Measurements from ENCODE around the gene LMTK3. TPM values are rescaled to one million over a fixed set of nuclear protein-coding genes. Genes with fewer than 3 reads are reported as not detected.
A peak's percentile ranks its signal among the peaks of the same experiment; 100 is the strongest.

LMTK3 gene
- total RNA-seq, 2 experiments from 2014 or later, result 3.8 to 5.4 TPM

DNA sequence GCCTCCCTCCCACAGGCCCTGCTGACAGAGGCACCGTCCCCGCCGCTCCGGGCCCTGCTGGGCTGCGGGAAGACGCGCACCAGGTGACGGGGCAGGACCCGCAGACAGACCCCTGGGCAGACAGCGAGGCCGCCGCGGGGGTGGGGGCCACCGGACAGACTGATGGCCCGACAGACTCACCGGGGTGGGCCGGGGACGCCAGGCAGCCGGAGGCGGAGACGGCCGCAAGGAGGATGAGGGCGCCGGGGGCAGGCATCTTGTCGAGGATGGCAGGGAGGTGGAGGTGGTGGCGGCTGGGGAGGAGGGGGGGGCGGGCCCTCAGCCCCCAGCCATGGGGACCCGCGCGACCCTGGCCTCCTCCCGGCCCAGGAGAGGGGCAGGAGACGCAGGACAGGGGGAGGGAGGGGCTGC is 309 bp downstream of the LMTK3 start:
- POLR2A ChIA-PET, result no interaction called here

DNA sequence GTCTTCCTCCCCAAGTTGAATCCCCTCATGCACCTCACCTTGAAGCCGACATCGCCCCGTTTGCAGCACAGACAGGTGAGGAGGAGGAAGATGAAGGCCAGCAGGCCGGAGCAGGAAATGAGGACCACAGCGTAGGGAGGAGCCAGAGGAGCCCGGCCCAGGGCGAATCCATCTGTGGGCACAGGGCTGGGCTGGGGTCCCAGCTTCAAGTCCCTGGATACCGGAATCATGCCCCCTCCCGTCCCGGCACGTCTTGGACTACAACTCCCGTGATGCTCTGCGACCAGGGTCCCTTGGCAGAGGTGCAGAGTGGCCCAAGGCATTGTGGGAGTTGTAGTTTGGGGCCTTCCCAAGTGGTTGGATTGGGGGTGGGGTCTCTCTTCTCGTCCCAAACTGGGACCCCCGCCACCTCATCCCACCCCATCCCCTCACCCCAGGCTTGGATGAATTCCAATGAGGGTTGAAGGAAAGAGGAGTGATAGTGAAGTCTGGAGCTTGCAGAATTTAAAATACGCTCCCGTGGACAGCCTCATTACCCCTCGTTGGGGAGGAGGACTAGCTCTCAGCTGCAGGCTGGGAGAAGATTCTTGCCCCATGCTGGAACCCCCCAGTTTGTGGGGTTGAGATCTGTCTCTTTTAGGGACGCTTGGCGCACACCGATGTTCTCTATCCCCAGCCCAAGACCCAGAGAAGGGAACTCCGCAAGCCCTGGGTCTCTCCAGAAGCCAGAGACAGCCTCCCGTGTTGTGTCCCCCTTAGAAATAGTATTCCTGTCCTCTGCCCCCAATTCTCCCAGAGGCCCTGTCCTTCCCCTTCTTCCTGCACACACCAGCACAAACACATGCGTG is 990 bp downstream of the LMTK3 start:
- Mint-ChIP-seq H3K27me3 (no peaks in the 10 kb centered on the region), H3K4me1 (peaks cover 19% of the 10 kb centered on the region), H3K9me3 (no peaks in the 10 kb centered on the region), H3K36me3 (ENCODE audit: low read depth) (no peaks in the 10 kb centered on the region), H3K4me3 (peak overlapping the region; percentile 74), H3K27ac (peak overlapping the region; percentile 3)
- ChIA-PET CTCF (interaction anchor here (5.3 to 8.0 kb wide), 2 partner anchors 76 to 99 kb away, joined by 41 to 197 read pairs; no protein-coding TSS in a partner anchor), POLR2A (no interaction called here)
- peak; percentile 81 for DNase-seq

More for the DNA sequence above, 309 bp downstream of the LMTK3 start:
- CTCF ChIA-PET, result interaction anchor here (8.0 kb wide), 1 partner anchor 76 kb away, joined by 197 read pairs; no protein-coding TSS in a partner anchor
- H3K4me1 Mint-ChIP-seq, result peaks cover 19% of the 10 kb centered on the region
- no peak overlapping the region for H3K27ac Mint-ChIP-seq
- no peaks in the 10 kb centered on the region for H3K27me3 Mint-ChIP-seq
- H3K4me3 Mint-ChIP-seq, result peak overlapping the region; percentile 74
- H3K9me3 Mint-ChIP-seq, result no peaks in the 10 kb centered on the region
- no peaks in the 10 kb centered on the region for H3K36me3 Mint-ChIP-seq (ENCODE audit: low read depth)
- DNase-seq, result peak; percentile 30

DNA sequence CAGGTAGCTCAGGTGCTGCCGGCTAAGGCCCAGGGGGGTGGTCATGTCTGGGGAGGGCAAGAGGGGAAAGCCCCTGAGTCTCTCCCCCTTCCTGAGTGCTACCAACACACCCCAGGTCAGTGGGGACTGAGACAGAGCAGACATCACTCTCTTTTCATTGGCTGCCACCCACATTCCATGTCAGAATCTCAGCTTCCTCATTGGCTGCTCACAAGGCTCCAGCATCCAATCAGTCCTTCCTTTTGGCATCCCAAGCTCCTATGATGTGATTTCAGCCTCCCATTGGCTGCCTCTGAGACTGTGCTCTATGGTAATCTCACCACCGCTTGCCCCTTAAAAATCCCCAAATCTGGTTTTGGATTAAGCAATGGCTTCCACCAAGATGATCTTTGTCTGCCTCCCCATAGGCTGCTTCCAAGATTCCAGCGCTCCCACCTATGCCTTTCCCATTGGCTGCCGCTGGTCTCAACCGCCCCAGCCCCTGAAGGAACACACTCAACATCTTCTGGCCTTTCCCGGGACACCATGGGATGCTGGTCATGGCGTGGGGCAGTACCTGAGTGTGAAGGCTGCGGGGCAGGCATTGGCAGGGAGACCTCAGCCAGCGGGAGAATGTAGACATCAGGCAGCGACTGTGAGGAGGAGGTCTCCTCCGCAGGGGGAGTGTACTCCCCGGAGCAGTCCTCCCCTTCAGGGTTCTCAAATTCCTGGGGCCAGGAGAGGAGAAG is 2.0 kb downstream of the LMTK3 start:
- no peaks in the 10 kb centered on the region for H3K36me3 Mint-ChIP-seq (ENCODE audit: low read depth)
- DNase-seq, result no peak
- H3K27me3 Mint-ChIP-seq, result no peaks in the 10 kb centered on the region
- no peak overlapping the region for H3K4me3 Mint-ChIP-seq
- ChIA-PET CTCF (interaction anchor here (1.4 to 8.0 kb wide), 3 partner anchors 77 to 100 kb away, joined by 3 to 197 read pairs (median 41); no protein-coding TSS in a partner anchor), POLR2A (no interaction called here)
- no peak overlapping the region for H3K27ac Mint-ChIP-seq
- H3K9me3 Mint-ChIP-seq, result no peaks in the 10 kb centered on the region
- H3K4me1 Mint-ChIP-seq, result peaks cover 19% of the 10 kb centered on the region

DNA sequence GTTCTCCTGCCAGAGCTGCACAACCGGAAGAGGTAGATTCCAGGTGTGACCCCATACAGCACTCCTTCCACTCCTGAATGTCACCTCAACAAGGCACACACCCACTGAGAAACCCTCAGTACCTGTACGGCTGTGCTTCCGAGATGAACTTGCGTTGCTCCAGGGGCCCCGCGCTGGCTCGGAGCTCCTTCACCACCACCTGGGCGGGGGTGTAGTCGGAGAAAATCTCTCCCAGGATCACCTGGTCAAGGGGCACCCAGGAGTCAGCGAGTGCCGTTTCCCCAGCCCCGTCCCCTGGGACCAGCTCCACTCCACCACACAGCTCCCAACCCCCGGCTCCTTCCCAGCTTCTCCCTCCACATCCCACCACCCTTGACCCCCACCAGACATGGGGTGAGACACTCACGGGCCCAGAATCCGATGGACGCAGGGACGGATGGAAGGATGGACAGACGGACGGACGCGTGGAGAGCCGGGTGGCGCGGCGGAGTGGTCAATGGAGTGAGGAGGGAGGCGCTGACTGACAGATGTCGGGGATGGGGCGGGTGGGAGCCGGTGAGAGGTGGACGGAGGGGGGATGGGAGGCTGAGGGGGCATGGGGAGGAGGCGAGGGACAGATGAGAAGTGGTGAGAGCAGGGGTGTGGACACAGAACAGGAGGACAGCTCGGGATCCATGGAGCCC is 2.8 kb downstream of the LMTK3 start:
- CTCF ChIA-PET, result interaction anchor here (1.4 to 8.0 kb wide), 5 partner anchors 16 to 101 kb away, joined by 3 to 197 read pairs (median 7); no protein-coding TSS in a partner anchor
- no peak for DNase-seq
- POLR2A ChIA-PET, result no interaction called here
- Mint-ChIP-seq H3K36me3 (ENCODE audit: low read depth) (no peaks in the 10 kb centered on the region), H3K27me3 (no peaks in the 10 kb centered on the region), H3K4me1 (peaks cover 14% of the 10 kb centered on the region), H3K27ac (no peak overlapping the region), H3K4me3 (no peak overlapping the region), H3K9me3 (no peaks in the 10 kb centered on the region)

DNA sequence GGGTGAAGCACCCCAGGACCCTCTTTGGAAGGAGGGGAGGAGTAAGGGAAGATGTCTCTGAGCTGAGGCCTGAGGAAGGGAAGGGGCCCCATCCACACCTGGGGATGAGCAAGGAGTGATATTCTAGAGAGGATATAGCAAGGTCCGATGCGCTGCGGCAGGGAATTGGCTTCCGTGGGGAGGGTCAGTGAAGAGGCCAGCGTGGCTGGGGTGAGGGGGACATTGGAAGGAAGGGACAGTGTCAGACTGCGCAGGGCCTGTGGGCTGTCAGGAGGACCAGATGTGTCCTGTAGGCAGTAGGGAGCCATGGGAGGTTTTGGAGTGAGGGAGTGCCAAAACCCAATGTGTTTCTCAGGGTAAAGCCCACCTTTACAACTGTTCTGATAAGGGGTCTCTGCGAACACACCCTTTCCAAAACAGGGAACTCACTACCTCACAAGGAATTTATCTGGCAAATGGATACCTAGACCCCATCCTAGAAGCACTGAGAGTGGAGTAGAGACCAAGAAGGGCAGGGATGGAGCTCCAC is 3.7 kb downstream of the LMTK3 start:
- POLR2A ChIA-PET, result no interaction called here
- H3K27me3 Mint-ChIP-seq, result peaks cover 4% of the 10 kb centered on the region

DNA sequence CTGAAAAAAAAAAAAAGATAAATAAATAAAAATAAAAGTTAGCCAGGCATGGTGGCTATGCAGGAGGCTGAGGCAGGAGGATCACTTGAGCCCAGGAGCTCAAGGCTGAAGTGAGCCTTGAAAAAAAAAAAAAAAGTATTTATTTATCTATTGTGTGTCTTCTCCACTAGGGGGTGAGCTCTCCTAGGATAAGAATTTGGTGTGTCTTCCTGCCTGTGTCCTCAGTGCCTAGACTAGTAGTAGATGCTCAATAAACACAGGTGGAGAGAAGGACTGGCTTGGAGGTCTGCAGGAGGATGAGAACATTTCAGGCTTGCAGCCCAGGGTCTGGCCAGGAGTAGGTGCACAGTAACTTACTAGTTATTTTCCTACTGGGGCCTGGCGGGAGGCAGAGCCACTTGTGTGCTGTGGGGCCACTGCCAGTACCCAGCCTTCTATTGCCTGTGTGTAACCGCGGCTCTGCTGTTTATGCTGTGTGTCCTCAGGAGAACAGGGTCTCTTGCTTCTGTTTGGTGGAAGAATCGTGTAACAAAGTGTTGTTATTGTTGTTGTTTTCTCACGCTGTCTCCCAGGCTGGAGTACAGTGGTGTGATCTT is 5.4 kb downstream of the LMTK3 start:
- H3K27ac Mint-ChIP-seq, result no peak overlapping the region
- H3K4me3 Mint-ChIP-seq, result no peak overlapping the region
- ChIA-PET POLR2A (interaction anchor here (0.9 to 1.0 kb wide), 2 partner anchors 83 to 103 kb away, joined by 3 read pairs; no protein-coding TSS in a partner anchor), CTCF (interaction anchor here (0.6 to 8.0 kb wide), 31 partner anchors 10 to 369 kb away, joined by 3 to 197 read pairs (median 4); partner anchors contain the start of gene TMEM143)
- peaks cover 4% of the 10 kb centered on the region for H3K27me3 Mint-ChIP-seq
- H3K36me3 Mint-ChIP-seq (ENCODE audit: low read depth), result no peaks in the 10 kb centered on the region
- DNase-seq, result no peak
- no peaks in the 10 kb centered on the region for H3K9me3 Mint-ChIP-seq
- H3K4me1 Mint-ChIP-seq, result peaks cover 20% of the 10 kb centered on the region

More for the DNA sequence above, 3.7 kb downstream of the LMTK3 start:
- H3K27ac Mint-ChIP-seq, result no peak overlapping the region
- CTCF ChIA-PET, result interaction anchor here (0.9 to 8.0 kb wide), 6 partner anchors 9 to 101 kb away, joined by 3 to 197 read pairs (median 5); no protein-coding TSS in a partner anchor
- H3K4me1 Mint-ChIP-seq, result peaks cover 15% of the 10 kb centered on the region
- H3K4me3 Mint-ChIP-seq, result no peak overlapping the region
- DNase-seq, result no peak
- H3K9me3 Mint-ChIP-seq, result no peaks in the 10 kb centered on the region
- H3K36me3 Mint-ChIP-seq (ENCODE audit: low read depth), result no peaks in the 10 kb centered on the region

DNA sequence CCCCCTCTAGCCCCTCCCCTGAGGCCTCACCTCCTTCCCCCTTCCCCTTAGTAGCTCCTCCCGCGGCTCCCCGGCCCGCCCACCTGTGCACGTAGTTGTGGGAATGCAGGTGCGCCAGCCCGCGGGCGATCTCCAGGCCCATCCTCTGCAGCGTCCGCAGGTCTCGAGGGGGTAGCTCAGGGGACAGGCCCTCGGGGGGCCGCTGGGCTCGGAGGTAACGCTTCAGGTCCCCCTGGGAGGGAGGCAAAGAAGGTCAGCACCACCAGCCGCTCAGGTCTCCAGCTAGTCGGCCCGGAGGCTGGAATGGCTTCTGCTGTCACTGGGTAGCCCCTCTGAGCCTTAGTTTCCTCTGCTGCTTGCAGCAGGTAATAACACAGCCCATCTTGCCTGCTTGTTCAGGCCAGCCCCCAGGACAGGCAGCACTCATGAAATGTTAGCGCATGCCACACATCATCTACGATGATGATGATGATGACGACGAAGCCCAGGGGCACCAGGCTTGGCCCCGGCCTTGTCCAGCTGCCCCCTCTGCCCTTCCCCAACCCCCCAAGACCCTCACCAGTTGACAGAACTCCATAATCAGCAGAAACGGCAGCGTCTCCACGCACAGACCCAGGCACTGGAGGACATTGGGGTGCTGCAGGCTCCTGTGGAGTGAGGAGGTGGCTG is 9.2 kb downstream of the LMTK3 start:
- H3K36me3 Mint-ChIP-seq (ENCODE audit: low read depth), result no peaks in the 10 kb centered on the region
- peaks cover 12% of the 10 kb centered on the region for H3K27me3 Mint-ChIP-seq
- H3K27ac Mint-ChIP-seq, result no peak overlapping the region
- no peaks in the 10 kb centered on the region for H3K9me3 Mint-ChIP-seq
- POLR2A ChIA-PET, result interaction anchor here (0.8 to 1.0 kb wide), 2 partner anchors 9 to 82 kb away, joined by 3 to 5 read pairs; no protein-coding TSS in a partner anchor
- peaks cover 19% of the 10 kb centered on the region for H3K4me1 Mint-ChIP-seq
- CTCF ChIA-PET, result interaction anchor here (0.5 to 1.2 kb wide), 3 partner anchors 82 to 766 kb away, joined by 3 to 10 read pairs (median 3); no protein-coding TSS in a partner anchor
- no peak overlapping the region for H3K4me3 Mint-ChIP-seq
- no peak for DNase-seq

DNA sequence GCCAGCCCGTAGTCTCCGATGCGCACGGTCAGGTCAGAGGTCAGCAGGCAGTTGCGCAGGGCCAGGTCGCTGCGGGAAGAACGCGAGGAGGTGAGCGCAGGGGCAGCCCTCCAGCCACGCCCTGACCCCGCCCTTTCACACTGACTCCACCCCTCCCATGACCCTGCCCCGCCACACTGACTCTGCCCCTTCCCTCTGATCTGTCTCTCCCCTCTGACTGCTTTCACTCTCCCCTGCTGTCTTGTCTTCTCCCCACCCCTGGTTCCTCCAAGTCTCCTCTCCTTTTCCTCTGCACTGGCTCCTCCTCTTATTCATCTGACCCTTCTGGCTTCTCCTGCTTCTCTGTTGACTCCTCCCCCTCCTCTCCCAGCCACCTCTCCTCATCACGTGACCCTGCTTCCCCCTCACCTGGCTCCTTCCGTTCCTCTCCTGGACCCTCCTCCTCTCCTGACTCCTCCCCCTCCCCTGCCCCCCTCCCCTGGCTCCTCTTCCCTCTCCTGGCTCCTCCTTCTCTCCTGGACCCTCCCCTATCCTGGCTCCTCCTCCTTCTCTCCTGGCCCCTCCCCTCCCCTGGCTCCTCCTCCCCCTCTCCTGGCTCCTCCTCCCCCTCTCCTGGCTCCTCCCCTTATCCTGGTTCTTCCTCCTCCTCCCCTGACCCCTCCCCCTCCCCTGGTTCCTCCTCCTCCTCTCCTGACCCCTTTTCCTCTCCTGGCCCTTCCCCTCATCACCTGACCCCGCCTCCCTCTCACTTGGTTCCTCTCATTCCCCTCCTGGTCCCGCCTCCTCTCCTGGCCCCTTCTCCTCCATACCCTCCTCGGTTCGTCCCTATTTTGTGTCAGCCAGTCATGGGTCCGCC is 9.9 kb downstream of the LMTK3 start:
- no peaks in the 10 kb centered on the region for H3K9me3 Mint-ChIP-seq
- peak; percentile 73 for DNase-seq
- CTCF ChIA-PET, result interaction anchor here (0.6 to 1.2 kb wide), 2 partner anchors 83 to 766 kb away, joined by 3 to 10 read pairs; no protein-coding TSS in a partner anchor
- POLR2A ChIA-PET, result interaction anchor here (0.8 to 1.0 kb wide), 2 partner anchors 9 to 82 kb away, joined by 3 to 5 read pairs; no protein-coding TSS in a partner anchor
- no peaks in the 10 kb centered on the region for H3K36me3 Mint-ChIP-seq (ENCODE audit: low read depth)
- H3K4me3 Mint-ChIP-seq, result peak overlapping the region; percentile 57
- no peak overlapping the region for H3K27ac Mint-ChIP-seq
- H3K27me3 Mint-ChIP-seq, result peaks cover 17% of the 10 kb centered on the region
- H3K4me1 Mint-ChIP-seq, result peaks cover 21% of the 10 kb centered on the region

DNA sequence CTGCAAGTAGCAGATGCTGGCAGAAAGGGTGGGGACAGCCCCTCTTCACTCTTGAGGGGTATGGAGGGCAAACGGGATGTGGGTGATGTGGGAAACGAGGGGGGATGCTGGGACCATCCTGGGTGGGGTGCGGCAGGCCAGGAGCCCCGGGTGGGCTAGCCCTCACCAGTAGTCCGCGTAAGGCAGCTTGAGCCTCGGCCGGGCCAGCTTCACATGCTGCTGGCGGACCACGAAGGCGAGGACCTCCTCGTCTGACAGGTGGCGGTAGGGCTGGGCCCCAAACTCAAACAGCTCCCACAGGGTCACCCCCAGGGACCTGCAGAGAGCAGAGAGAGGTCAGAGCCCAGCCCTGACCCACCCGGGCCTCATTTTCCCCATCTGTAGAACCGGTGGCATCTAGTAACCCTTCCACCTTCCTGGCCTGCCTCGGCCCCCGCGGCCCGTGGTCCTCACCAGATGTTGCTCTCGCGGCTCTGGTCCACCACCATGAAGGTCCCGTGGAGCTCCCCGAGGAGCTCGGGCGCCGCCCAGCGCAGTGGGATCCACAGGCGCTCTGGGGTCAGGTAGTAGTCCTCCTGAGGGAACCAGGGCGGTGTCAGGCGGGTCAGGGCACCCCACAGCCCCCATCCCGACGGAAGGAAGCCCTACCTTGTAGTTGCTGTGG is 10.7 kb downstream of the LMTK3 start:
- CTCF ChIA-PET, result no interaction called here
- Mint-ChIP-seq H3K27me3 (peaks cover 19% of the 10 kb centered on the region), H3K4me1 (peaks cover 21% of the 10 kb centered on the region), H3K9me3 (no peaks in the 10 kb centered on the region), H3K36me3 (ENCODE audit: low read depth) (no peaks in the 10 kb centered on the region), H3K27ac (no peak overlapping the region), H3K4me3 (peak overlapping the region; percentile 57)
- POLR2A ChIA-PET, result interaction anchor here (2.0 kb wide), 1 partner anchor 12 kb away, joined by 10 read pairs; no protein-coding TSS in a partner anchor
- no peak for DNase-seq

DNA sequence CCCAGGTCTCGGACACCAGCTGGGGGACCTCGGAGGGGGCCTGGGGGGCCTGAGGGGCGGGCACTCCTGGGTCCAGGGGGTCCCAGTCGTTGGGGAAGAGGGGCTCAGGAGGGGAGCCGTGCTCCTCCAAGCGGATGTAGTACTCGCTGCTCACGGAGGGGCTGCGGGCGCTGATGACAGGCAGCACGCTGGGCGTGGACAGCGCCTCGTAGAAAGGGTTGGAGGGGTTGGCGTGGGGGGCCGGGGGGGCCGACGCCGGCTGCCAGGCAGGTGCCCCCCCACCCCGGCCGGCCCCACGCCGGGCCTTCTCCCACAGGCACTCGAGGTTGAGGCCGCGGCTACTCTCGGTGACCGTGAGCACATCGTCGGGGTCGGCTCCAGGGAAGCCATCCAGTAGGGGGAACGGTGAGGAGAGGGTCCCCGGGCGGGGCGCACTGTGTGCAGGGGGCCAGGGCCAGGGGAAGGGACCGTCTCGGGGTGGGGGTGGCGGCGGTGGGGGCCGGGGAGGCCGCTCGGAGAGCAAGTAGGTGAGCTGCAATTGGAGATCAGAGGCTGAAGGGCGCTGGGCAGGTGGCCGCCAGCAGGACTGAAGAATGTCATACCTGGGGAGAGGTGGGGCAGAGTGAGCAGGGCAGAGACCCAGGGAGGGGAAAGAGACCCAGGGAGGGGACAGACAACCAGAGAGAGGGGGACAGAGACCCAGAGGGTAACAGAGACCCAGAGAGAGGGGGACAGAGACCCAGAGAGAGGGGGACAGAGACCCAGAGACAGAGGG is 12.1 kb downstream of the LMTK3 start:
- ChIA-PET CTCF (interaction anchor here (0.7 kb wide), 1 partner anchor 89 kb away, joined by 3 read pairs; no protein-coding TSS in a partner anchor), POLR2A (interaction anchor here (2.0 kb wide), 1 partner anchor 14 kb away, joined by 10 read pairs; no protein-coding TSS in a partner anchor)
- H3K4me3 Mint-ChIP-seq, result no peak overlapping the region
- H3K9me3 Mint-ChIP-seq, result no peaks in the 10 kb centered on the region
- H3K27ac Mint-ChIP-seq, result no peak overlapping the region
- no peaks in the 10 kb centered on the region for H3K36me3 Mint-ChIP-seq (ENCODE audit: low read depth)
- peaks cover 30% of the 10 kb centered on the region for H3K4me1 Mint-ChIP-seq
- H3K27me3 Mint-ChIP-seq, result peaks cover 33% of the 10 kb centered on the region
- DNase-seq, result no peak
